NCI-H2107 treated with DMSO at 0.1 percent for 48 hours (cell line): ENCODE measurements around the gene GSTT4.
A peak's percentile ranks its signal among the peaks of the same experiment; 100 is the strongest.
"Not testable (repeated sequence)": the region's sequence is repeated elsewhere in the genome, so short reads cannot be mapped to it uniquely, and the experiment has no call there.

Experiments
- DNase-seq: peaks from one replicate; lab custom pipeline; 2025; ENCODE audit not compliant: unreplicated experiment; lab: John Stamatoyannopoulos, UW

The GSTT4 gene

DNA sequence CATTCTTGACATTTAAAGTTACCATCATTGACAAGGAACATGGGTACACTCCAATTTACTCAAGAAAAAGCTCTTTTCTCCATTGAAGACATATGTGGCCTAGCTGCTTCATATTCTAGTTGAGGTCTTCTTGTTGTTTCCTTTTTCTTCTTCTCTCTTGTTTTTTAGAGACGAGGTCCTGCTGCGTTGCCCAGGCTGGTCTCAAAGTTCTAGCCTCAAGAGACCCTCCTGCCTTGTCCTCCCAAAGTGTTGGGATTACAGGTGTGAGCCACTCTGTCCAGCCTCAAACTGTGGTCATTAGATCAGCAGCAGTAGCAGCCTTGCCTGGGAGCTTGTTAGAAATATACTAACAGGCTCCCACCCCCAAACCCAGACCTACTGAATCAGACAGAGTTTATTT lies 12.2 kb downstream of the GSTT4 start:
- DNase-seq, result not testable (repeated sequence)

GRCh38 chr22:23989583-23990244 lies 15.5 kb downstream of the GSTT4 start:
- not testable (repeated sequence) for DNase-seq

DNA sequence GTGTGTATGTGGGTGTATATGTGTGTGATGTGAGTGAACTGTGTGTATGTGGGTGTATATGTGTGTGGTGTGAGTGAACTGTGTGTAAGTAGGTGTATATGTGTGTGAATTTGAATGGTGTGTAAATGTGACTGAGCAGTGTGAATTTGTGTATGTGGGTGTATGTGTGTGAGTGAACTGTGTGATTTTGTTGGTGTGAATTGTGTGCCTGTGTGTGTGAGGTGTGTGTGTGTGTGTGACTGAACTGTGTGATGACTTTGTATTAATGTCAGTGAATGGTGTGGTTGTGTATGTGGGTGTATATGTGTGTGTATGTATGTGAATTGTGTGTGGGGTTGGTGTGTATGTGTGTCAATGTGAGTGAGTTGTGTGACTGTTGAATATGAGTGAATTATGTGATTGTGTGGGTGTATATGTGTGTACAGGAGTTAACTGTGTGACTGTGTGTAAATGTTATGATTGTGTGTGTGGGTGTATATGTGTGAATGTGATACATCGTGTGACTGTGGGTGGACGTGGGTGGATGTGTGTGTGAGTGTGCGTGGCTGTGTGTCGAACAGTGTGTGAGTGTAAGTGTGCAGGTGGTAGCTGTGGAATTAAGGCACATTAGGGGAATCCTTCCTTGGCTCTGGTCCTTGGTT lies 18.6 kb downstream of the GSTT4 start:
- DNase-seq, result not testable (repeated sequence)

DNA sequence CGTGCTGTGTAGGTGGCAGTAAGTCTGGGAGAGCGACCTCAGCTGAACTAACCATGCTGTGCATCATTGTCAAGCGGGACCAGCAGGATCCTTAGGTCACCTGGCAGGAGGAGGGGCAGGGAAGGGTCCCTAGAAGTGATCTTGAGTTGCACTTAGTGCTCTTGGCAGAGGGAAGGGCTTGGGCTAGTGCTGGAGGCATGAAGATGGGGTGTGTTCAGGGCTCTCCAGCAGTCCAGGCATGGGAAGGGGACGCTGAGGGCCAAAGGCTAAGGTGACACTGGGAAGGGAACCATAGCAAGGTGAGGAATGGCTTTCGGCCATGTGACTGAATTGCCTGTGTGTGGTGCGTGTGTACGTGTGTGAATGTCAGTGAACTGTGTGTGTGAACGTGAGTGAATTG lies 19.2 kb downstream of the GSTT4 start:
- not testable (repeated sequence) for DNase-seq

GRCh38 chr22:23984430-23984829 lies 20.8 kb downstream of the GSTT4 start:
- no peak for DNase-seq

GRCh38 chr22:23980567-23980966 lies 24.7 kb downstream of the GSTT4 start:
- DNase-seq, result not testable (repeated sequence)

GRCh38 chr22:23979557-23980240 lies 25.6 kb downstream of the GSTT4 start, which contains the start of gene GSTT2:
TSS of gene GSTT2 (plus strand) at chr22:23980134.
- DNase-seq, result not testable (repeated sequence)

DNA sequence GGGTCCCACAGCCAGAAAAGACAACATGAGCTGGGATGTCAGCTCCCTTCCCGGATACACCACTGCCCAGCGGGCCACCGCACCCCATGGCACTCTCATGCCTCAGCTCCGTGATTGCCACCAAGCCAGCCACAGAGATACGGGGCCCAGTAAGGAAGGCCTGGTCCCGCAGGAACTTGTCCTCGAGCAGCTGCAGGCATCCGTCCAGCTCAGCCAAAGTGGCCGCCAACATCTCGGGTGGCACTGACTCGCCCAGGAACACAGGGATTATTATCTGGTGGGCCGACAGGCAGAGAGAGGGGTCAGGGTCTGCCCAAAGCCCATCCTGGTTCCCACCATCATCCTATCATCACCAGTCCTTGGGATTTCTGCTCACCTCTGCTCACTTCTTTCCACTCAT lies 27.9 kb downstream of the GSTT4 start:
- not testable (repeated sequence) for DNase-seq

- DNase-seq, result not testable (repeated sequence)
These were observed 30.4 kb downstream of the GSTT4 start for GRCh38 chr22:23974836-23975352.

DNA sequence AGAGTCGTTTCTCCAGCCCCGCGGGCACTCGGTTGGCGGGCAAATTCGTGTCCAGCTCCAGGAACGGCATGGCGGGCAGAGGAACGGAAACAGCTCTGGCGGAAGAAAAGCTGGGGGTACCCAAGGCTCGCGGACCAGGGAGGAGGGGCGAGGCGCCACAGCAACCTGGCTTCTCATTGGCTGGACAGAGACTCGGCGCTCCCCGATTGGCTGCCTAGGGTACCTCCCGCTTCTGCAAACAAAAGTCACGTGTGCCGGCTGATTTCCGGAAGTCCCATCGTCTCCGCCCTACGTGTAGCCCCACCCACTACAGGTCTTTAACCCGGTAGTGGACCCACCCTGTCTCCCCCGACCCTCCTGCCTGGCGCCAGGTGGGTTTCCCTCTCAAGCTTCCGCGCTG lies 30.9 kb downstream of the GSTT4 start, which contains the start of gene DDT:
DDT (minus strand) TSS at position 97 of the 400 bp plus-strand sequence; CDS start at position 70, 27 bp downstream.
- DNase-seq, result not testable (repeated sequence)

- not testable (repeated sequence) for DNase-seq
These were observed 33.3 kb downstream of the GSTT4 start for GRCh38 chr22:23971927-23972326.

DNA sequence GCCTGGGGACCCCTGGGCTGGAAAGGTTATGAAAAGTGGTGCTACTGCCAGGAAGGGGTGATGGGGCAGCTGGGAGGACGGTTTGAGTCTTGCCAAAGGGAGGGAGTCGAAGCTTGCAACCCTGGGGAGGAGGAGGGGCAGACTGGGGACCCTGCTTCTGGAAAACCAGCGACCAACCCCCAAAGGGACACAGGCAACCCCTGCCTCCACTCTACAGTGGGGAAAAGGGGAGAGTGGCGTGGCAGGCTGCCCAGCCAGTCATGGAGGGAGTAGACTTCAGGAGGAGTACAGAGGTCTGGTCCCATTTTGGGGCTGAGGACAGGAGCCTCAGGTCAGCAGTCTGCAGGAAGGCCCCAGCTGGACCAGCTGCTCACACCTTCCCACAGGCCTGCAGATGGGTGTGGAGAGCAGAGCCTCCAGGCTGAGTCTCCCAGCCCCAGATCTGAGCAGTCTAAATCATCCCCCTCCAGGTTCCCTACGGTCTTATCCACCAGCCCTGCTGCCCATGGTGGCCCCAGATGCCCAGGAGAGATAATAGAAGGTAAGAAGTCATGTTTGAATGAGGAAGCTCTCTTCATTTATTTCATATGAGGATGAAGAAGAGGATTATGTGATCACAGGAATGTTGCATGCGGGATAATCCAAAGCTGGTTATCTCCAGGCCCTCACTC lies 34.3 kb downstream of the GSTT4 start:
- DNase-seq, result no peak

GRCh38 chr22:23970201-23970641 lies 35.0 kb downstream of the GSTT4 start:
- DNase-seq, result no peak

DNA sequence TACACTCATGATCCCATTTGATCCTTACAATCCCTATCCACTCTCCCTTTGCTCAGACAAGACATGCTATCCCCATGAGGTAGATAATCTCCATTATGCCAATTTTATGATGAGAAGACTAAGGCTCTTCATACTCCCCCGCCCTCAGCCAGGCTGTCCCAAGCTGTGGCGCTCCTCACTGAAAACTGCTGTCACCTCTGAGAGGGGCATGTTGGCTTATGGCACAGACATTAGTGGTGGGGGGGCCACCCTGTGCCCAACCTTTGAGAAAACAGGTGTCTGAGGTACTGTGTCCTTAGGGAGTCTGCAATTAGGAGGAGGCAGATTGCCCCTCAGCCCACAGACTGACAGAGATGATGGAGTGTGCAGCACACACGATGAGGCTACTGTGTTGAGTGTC lies 36.2 kb downstream of the GSTT4 start:
- DNase-seq, result no peak

DNA sequence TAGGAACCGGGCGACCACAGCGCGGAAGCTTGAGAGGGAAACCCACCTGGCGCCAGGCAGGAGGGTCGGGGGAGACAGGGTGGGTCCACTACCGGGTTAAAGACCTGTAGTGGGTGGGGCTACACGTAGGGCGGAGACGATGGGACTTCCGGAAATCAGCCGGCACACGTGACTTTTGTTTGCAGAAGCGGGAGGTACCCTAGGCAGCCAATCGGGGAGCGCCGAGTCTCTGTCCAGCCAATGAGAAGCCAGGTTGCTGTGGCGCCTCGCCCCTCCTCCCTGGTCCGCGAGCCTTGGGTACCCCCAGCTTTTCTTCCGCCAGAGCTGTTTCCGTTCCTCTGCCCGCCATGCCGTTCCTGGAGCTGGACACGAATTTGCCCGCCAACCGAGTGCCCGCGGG lies 38.7 kb downstream of the GSTT4 start, which contains the start of gene DDTL:
DDTL (plus strand) TSS at position 321 of the 400 bp plus-strand sequence; CDS start at position 348, 27 bp downstream.
- DNase-seq, result not testable (repeated sequence)

DNA sequence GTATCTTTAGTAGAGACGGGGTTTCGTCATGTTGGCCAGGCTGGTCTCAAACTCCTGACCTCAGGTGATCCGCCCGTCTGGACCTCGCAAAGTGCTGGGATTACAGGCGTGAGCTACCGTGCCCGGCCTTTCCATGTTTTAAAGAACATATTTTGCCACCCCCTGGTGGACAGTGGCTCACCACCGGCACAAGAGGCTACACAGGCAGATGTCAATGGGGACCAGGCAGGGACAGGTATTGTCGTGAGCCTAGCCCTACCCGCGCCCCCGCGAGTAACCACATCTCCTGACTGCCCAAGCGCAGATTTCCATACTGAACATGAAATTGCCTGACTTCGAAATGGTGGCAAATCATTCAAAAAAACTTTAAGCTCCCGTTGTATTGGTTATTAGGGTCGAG lies 39.2 kb downstream of the GSTT4 start:
- not testable (repeated sequence) for DNase-seq

- not testable (repeated sequence) for DNase-seq
These were observed 44.0 kb downstream of the GSTT4 start, which contains the start of gene GSTT2B for GRCh38 chr22:23961084-23961771. TSS of gene GSTT2B (minus strand) at chr22:23961195. CDS start at chr22:23961131, 64 bp downstream.

DNA sequence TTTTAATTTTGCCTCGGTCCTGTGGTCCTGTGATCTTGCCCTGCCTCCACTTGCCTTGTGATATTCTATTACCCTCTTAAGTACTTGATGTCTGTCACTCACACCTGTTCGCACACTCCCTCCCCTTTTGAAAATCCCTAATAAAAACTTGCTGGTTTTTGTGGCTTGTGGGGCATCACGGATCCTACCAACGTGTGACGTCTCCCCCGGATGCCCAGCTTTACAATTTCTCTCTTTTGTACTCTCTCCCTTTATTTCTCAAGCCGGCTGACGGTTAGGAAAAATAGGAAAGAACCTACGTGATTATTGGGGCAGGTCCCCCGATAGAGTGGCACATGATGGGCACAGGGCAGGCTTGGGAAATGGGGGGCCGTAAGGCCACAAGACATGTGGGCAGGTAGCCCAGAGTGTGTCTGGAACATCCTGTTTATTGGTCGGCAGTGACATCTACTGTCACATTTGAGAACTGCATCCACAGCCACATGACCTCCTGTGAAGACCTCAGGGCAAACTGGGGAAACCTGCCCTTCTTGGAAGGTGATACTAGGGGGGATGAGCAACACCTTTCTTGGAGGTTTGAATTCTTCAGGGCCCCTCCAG lies 48.9 kb downstream of the GSTT4 start:
- DNase-seq, result peak; percentile 10

DNA sequence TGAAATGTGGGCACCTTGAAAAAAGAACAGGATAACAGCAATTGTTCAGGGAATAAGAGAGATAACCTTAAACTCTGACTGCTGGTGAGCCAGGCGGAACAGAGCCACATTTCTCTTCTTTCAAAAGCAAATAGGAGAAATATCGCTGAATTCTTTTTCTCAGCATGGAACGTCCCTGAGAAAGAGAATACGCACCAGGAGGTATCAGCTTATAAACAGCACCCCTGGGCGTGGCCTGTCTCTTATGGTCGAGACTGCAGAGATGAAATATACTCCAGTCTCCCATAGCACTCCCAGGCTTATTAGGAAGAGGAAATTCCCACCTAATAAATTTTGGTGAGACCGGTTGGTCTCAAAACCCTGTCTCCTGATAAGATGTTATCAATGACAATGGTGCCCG lies 49.4 kb downstream of the GSTT4 start:
- DNase-seq, result not testable (repeated sequence)

- DNase-seq, result not testable (repeated sequence)
These were observed 50.3 kb downstream of the GSTT4 start for GRCh38 chr22:23954991-23955305.
